GM12874 (cell line): ENCODE measurements around the gene ATP1A4.

Experiments
- CTCF ChIP-seq: IDR thresholded peaks from 2 replicates; pipeline ENCODE4 v1.5.1; 2011; ENCODE audit warnings: low read depth, mild to moderate bottlenecking, control low read depth, low read length, moderate library complexity; ENCODE audit not compliant: insufficient read depth

ATP1A4 gene

GRCh38 chr1:160161965-160162705, 10.7 kb downstream of the ATP1A4 start:
- TF ChIP-seq CTCF, result peak; percentile 62

GRCh38 chr1:160162931-160163330, 11.5 kb downstream of the ATP1A4 start:
- TF ChIP-seq CTCF, result no peak

GRCh38 chr1:160163615-160164014, 12.2 kb downstream of the ATP1A4 start:
- TF ChIP-seq CTCF, result no peak

GRCh38 chr1:160164121-160164520, 12.7 kb downstream of the ATP1A4 start:
- no peak for TF ChIP-seq CTCF

GRCh38 chr1:160166166-160166868, 14.9 kb downstream of the ATP1A4 start:
- no peak for TF ChIP-seq CTCF

- TF ChIP-seq CTCF, result no peak
Measured at GRCh38 chr1:160167056-160167455, 15.7 kb downstream of the ATP1A4 start.

- no peak for TF ChIP-seq CTCF
Measured at GRCh38 chr1:160167580-160167979, 16.2 kb downstream of the ATP1A4 start.
